Nephron progenitor cell (in vitro differentiated cells): ENCODE data around the gene OTULINL.

ENCODE experiments used
- DNase-seq: peaks from one replicate; pipeline ENCODE4 v3.0.0; 2021
- H3K27ac Mint-ChIP-seq: 2 replicates; pipeline ENCODE4 v1.8.0; 2021; ENCODE audit warnings: mild to moderate bottlenecking, moderate library complexity, mixed read lengths
- H3K27me3 Mint-ChIP-seq: 2 replicates; pipeline ENCODE4 v1.8.0; 2021; ENCODE audit warnings: mild to moderate bottlenecking, low read depth, mixed read lengths; ENCODE audit not compliant: poor library complexity
- H3K36me3 Mint-ChIP-seq: 2 replicates; pipeline ENCODE4 v1.8.0; 2021; ENCODE audit warnings: low read depth, mixed read lengths
- H3K4me1 Mint-ChIP-seq: 2 replicates; pipeline ENCODE4 v1.8.0; 2021; ENCODE audit warnings: mixed read lengths
- H3K4me3 Mint-ChIP-seq: 2 replicates; pipeline ENCODE4 v1.8.0; 2021; ENCODE audit warnings: mild to moderate bottlenecking, moderate library complexity, mixed read lengths
- H3K9me3 Mint-ChIP-seq: 2 replicates; pipeline ENCODE4 v1.8.0; 2021; ENCODE audit warnings: mild to moderate bottlenecking, moderate library complexity, mixed read lengths
- CTCF ChIP-seq: fragments of 200-600 bp; sonication (generic); IDR thresholded peaks from 2 replicates; pipeline ENCODE4 v1.5.0; 2021; ENCODE audit warnings: antibody characterized with exemption

The OTULINL gene

DNA sequence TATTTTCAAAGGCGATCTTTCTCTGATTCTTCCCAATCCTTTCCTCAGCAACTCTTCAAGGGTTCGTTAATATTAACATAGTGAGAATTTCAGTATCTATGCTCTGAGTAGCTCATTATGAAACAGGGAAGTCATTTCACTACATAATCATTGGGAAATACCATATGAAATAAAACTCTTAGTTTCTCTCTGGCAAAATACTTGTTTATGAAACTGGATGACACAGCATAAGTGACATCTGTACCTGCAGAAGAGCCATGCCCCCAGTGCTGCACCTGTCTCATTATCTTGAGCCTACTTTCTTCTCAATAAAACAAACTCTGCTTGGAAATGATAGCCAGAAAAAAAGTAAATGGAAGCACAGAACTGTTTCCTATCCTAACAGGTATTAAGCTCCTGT, 49.1 kb downstream of the OTULINL start:
- DNase-seq: no peak
- Mint-ChIP-seq H3K36me3 (no peaks in the 10 kb centered on the region), H3K4me1 (peaks cover 7% of the 10 kb centered on the region), H3K27me3 (peaks cover 18% of the 10 kb centered on the region), H3K4me3 (no peak overlapping the region), H3K9me3 (no peaks in the 10 kb centered on the region), H3K27ac (no peak overlapping the region)
- TF ChIP-seq CTCF: no peak

DNA sequence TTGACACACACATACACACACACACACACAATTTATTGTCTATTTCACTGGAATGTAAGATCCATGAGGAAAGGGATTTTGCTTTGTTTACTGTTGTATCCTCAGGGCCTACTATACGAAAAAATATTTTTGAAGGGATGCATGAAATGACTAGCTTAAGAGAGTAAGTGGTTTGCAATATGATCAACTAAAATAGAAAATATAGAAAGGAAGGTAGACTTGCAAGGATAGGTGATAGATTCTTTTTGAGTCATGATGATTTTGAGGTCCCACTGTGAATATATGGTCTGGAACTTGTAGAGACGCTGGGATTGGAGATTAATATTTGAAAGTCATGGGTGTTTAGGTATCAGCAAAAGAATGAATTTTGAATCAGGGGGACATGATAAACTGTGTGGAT, 54.1 kb downstream of the OTULINL start:
- Mint-ChIP-seq H3K27me3 (peaks cover 29% of the 10 kb centered on the region), H3K4me1 (no peaks in the 10 kb centered on the region), H3K36me3 (no peaks in the 10 kb centered on the region), H3K4me3 (no peak overlapping the region), H3K9me3 (peaks cover under 1% of the 10 kb centered on the region), H3K27ac (no peak overlapping the region)
- TF ChIP-seq CTCF: no peak
- DNase-seq: no peak

GRCh38 chr5:14640765-14641164, 59.2 kb downstream of the OTULINL start:
- Mint-ChIP-seq H3K27ac (no peak overlapping the region), H3K27me3 (peaks cover 23% of the 10 kb centered on the region)

GRCh38 chr5:14644623-14645237, 63.1 kb downstream of the OTULINL start:
- Mint-ChIP-seq H3K27me3 (peaks cover 13% of the 10 kb centered on the region), H3K36me3 (no peaks in the 10 kb centered on the region), H3K4me3 (no peak overlapping the region), H3K9me3 (peaks cover 6% of the 10 kb centered on the region), H3K4me1 (no peaks in the 10 kb centered on the region), H3K27ac (no peak overlapping the region)
- no peak for DNase-seq
- no peak for TF ChIP-seq CTCF

More at GRCh38 chr5:14640765-14641164, 59.2 kb downstream of the OTULINL start:
- Mint-ChIP-seq H3K9me3 (peaks cover 6% of the 10 kb centered on the region), H3K36me3 (no peaks in the 10 kb centered on the region), H3K4me1 (no peaks in the 10 kb centered on the region), H3K4me3 (no peak overlapping the region)
- no peak for DNase-seq
- no peak for TF ChIP-seq CTCF

DNA sequence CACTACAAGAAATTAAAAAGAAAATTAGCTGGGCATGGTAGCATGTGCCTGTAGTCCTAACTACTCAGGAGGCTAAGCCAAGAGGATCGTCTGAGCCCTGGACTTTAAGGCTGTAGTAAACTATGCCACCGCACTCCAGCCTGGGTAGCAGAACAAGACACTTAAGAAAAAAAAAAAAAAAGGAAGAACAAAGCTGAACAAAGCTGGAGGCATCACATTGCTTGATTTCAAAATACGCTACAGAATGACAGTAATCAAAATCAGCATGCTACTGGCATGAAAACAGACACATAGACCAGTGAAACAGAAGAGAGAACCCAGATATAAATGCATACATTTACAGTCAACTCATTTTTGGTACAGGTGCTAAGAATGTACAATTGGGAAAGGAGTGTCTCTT, 68.5 kb downstream of the OTULINL start:
- TF ChIP-seq CTCF: no peak
- no peaks in the 10 kb centered on the region for H3K9me3 Mint-ChIP-seq
- H3K4me3 Mint-ChIP-seq: no peak overlapping the region
- H3K36me3 Mint-ChIP-seq: no peaks in the 10 kb centered on the region
- H3K27me3 Mint-ChIP-seq: peaks cover 42% of the 10 kb centered on the region
- H3K4me1 Mint-ChIP-seq: no peaks in the 10 kb centered on the region
- H3K27ac Mint-ChIP-seq: no peak overlapping the region
- no peak for DNase-seq

DNA sequence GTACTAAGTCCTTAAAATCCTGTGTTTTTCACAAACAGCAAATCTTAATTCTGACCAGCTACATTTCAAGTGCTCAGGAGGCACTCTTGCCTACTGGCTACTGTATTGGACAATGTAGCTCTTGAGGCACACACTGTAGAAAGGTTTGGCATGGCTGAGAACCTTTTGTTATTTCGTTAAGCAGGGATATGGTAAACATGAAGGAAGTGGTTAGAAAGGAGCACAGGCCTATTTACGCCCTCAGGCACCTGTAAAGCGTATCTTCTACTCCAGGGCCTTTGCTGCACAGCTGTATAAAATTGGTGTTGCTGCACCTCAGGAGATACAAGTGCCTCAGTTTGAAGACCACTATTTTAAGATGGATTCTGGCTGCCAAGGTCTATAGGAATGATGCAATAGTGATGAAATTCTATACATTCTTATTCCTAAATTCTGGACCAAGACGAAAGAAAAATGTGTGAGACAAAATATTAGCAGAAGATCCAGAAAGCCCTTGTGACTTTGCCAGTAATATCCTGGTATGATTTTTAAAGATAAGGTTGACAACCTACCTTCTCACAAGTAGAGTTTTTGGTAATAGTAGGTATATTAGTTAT, 73.7 kb downstream of the OTULINL start:
- no peak overlapping the region for H3K27ac Mint-ChIP-seq
- no peak for DNase-seq
- TF ChIP-seq CTCF: no peak
- peaks cover 3% of the 10 kb centered on the region for H3K9me3 Mint-ChIP-seq
- peaks cover 40% of the 10 kb centered on the region for H3K27me3 Mint-ChIP-seq
- H3K36me3 Mint-ChIP-seq: no peaks in the 10 kb centered on the region
- no peak overlapping the region for H3K4me3 Mint-ChIP-seq
- H3K4me1 Mint-ChIP-seq: no peaks in the 10 kb centered on the region
